Thymus (tissue), 14 donors: ENCODE data around the gene KLF12. TPM values are rescaled to one million over a fixed set of nuclear protein-coding genes. Genes with fewer than 3 reads are reported as not detected.

Source experiments
- DNase-seq, 9 donors: peaks; one replicate each; pipeline ENCODE4 v3.0.0-alpha.2; 2013; ENCODE audit warnings: low spot score in 9 of 9, low read depth in 6 of 9, missing footprints in 1 of 9
- H3K27ac ChIP-seq, 2 donors: one replicate each; pipeline ENCODE4 v1.5.1; 2013; ENCODE audit warnings: control low read depth in 1 of 2, low read depth in 1 of 2, low read length in 1 of 2, mild to moderate bottlenecking in 1 of 2, moderate library complexity in 1 of 2
- H3K27me3 ChIP-seq, 2 donors: one replicate each; pipeline ENCODE4 v1.5.1; 2013; ENCODE audit warnings: low read length in 1 of 2; ENCODE audit not compliant: control insufficient read depth in 2 of 2, insufficient read depth in 1 of 2
- H3K36me3 ChIP-seq, 2 donors: one replicate each; pipeline ENCODE4 v1.5.1; 2013; ENCODE audit warnings: low read length in 1 of 2, mild to moderate bottlenecking in 1 of 2, moderate library complexity in 1 of 2; ENCODE audit not compliant: control insufficient read depth in 2 of 2, insufficient read depth in 2 of 2
- H3K4me1 ChIP-seq, 2 donors: one replicate each; pipeline ENCODE4 v1.5.1; 2013; ENCODE audit warnings: low read length in 2 of 2; ENCODE audit not compliant: control insufficient read depth in 2 of 2, insufficient read depth in 2 of 2
- H3K4me3 ChIP-seq, 2 donors: one replicate each; pipeline ENCODE4 v1.5.1; 2013; ENCODE audit warnings: low read length in 2 of 2, control low read depth in 1 of 2, mild to moderate bottlenecking in 1 of 2
- H3K9me3 ChIP-seq, 2 donors: one replicate each; pipeline ENCODE4 v1.5.1; 2013; ENCODE audit warnings: low read length in 1 of 2, mild to moderate bottlenecking in 1 of 2; ENCODE audit not compliant: control insufficient read depth in 2 of 2, insufficient read depth in 1 of 2
- WGBS: extraction: QIAGEN DNeasy Blood & Tissue Kit; methylation state at CpG from one replicate; pipeline ENCODE4 v1.1.7; 2013; 5-methylcytosine and 5-hydroxymethylcytosine counted together
- long read RNA-seq, 10 donors: transcript quantifications; one replicate each; lab custom pipeline, GENCODE V29; 2026
- polyA plus RNA-seq: library from polyadenylated mRNA; stranded (reverse); fragments of 200-250 nt; gene quantifications from one replicate; pipeline ENCODE4 v1.2.3, GENCODE V29; 2013
- total RNA-seq: library from RNA; stranded (reverse); fragments of 120-200 nt; gene quantifications from one replicate; pipeline ENCODE4 v1.2.4, GENCODE V29; 2013
- donor health status: healthy.

Gene KLF12
- total RNA-seq (15.8 TPM), polyA plus RNA-seq (4.3 TPM)
- long read RNA-seq, donor 1: 0 reads
- long read RNA-seq, donor 2: 0 reads
- long read RNA-seq, donor 3: 0 reads
- long read RNA-seq, donor 4: 0 reads
- long read RNA-seq, donor 5: 0 reads
- long read RNA-seq, donor 6: 0 reads
- long read RNA-seq, donor 7: 0 reads
- long read RNA-seq, donor 8: 0 reads
- long read RNA-seq, donor 9: 0 reads
- long read RNA-seq, donor 10: 0 reads

DNA sequence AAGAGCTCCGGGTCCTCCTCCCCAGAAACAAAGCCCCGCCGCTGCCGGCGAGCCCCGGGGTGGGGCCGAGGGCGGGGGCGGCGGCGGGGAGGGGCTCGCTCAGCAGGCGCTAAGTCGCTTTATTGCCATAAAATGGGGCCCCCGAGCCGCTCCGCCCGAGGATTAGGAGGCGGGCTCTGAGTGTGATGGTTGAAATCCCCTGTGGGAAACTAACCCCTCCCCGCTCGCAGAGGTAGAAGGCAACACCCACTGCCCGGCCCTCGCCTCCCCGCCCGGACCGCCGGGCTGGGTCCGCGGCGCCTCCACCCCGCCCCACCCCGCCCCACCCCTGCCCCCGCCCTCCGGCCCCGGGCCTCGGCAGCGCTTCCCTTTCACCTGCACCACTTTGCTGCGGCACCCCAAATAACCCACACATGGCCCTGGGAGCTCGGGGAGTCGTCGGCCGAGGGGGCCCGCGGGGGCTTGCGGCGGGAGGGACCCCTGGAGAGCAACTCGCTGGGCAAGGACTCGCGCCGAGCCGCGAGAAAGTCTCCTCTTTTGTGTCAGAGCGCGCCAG is at the start of gene KLF12:
Gene KLF12 (minus strand): TSS at position 184 of the 556 bp plus-strand sequence.
- Histone ChIP-seq H3K36me3 (no peaks in the 10 kb centered on the region), H3K9me3 (no peaks in the 10 kb centered on the region), H3K4me1 (peaks cover 6 to 16% of the 10 kb centered on the region in 2 donors), H3K27ac (peak within 1 kb of the TSS; percentile 96 to 98), H3K4me3 (peak within 1 kb of the TSS; percentile 77 to 93), H3K27me3 (peaks cover 0 to 6% of the 10 kb centered on the region in 2 donors)
- under 1% methylated on average over 54 of the region's 54 CpGs for WGBS
- DNase-seq: peak in 8 of 9 donors; percentile 43 to 92 (median 76)

DNA sequence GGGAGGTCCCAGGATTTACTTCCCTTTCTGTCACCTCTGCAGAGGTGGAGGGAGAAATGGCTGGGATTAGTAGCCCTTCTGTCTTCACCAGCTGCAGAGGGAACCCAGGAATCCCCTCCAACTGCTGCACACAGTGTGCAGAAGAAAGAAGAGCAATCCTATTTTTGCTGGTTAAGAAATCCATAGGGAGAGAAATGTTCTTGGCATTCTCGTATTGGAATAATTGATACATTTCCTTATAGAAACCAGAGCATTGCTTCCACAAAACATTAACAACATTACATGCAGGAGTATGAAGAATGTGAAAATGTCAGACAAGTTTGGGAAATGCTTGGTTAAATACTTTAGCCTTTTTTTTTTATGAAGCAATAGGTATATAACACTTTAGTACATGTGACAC is 48.3 kb upstream of the KLF12 start:
- no peak for DNase-seq
- WGBS: 99% methylated on average over 1 of the region's 1 CpG
- no peaks in the 10 kb centered on the region for H3K27me3 ChIP-seq
- H3K27ac ChIP-seq: no peak overlapping the region
- no peak overlapping the region for H3K4me3 ChIP-seq
- no peaks in the 10 kb centered on the region for H3K4me1 ChIP-seq
- no peaks in the 10 kb centered on the region for H3K36me3 ChIP-seq
- no peaks in the 10 kb centered on the region for H3K9me3 ChIP-seq

DNA sequence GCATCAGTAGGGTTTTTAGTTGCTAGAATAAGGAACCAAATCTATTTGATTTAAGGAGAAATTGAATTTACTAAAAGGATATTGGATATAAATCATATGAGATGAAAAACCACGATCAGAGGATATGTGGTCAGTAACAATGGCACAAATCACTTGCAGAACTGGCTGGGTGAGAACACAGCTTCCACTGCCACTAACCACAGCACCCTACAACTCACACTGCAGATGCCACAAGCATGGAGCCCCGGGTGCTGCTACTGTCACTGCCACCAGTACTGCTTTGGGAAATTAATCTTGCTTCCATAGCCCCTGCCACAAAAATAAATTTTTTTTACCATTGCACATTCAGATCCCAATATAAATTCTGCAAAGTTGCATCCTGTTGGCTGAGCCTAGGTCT is 40.6 kb upstream of the KLF12 start:
- no peak for DNase-seq

DNA sequence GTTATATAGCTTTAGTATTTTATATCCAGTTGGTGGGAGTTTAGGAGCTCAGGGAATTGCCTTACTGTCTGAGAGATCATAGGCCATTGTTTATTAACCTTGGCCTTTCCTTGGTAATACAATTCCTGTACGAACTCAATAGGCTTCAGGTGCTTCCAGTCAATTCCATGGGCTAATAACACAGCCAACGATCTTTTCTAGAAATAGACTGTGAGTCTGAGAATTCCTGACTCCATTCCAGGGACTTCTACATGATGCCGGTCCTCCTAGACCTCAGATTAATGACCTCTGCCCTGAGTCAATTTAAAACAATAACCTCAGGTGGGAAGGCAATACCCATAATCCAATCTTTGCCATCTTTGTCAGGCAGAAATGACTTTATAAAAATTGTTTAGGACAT is 39.6 kb upstream of the KLF12 start:
- Histone ChIP-seq H3K27ac (no peak overlapping the region), H3K4me3 (no peak overlapping the region), H3K36me3 (no peaks in the 10 kb centered on the region), H3K27me3 (no peaks in the 10 kb centered on the region), H3K9me3 (no peaks in the 10 kb centered on the region), H3K4me1 (no peaks in the 10 kb centered on the region)
- 97% methylated on average over 3 of the region's 3 CpGs for WGBS
- no peak for DNase-seq

More for the DNA sequence above, 40.6 kb upstream of the KLF12 start:
- no peak overlapping the region for H3K4me3 ChIP-seq
- H3K27ac ChIP-seq: no peak overlapping the region
- no peaks in the 10 kb centered on the region for H3K9me3 ChIP-seq
- no peaks in the 10 kb centered on the region for H3K4me1 ChIP-seq
- no peaks in the 10 kb centered on the region for H3K27me3 ChIP-seq
- H3K36me3 ChIP-seq: no peaks in the 10 kb centered on the region
- 16% methylated on average over 2 of the region's 2 CpGs for WGBS

DNA sequence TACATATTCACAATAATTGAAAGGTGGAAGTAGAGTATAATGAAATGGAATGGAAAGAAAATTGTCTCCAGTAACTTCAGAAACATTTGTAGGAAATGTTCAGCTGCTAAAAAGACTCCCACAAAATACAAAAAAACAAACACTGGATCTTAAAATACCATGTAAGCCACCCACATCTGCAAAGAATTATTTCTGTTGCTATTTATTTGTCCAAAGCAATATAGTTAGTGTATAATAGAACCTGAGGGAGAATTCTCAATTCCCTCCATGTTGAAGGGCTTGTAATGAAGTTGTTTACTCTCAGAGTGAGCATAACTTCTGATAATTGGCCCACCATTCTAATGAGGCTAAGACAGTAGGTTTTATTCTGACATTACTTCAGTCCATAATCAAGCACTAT is 37.4 kb upstream of the KLF12 start:
- DNase-seq: no peak
- H3K4me3 ChIP-seq: no peak overlapping the region
- no peaks in the 10 kb centered on the region for H3K27me3 ChIP-seq
- no peaks in the 10 kb centered on the region for H3K4me1 ChIP-seq
- no peaks in the 10 kb centered on the region for H3K36me3 ChIP-seq
- no peak overlapping the region for H3K27ac ChIP-seq
- no peaks in the 10 kb centered on the region for H3K9me3 ChIP-seq

DNA sequence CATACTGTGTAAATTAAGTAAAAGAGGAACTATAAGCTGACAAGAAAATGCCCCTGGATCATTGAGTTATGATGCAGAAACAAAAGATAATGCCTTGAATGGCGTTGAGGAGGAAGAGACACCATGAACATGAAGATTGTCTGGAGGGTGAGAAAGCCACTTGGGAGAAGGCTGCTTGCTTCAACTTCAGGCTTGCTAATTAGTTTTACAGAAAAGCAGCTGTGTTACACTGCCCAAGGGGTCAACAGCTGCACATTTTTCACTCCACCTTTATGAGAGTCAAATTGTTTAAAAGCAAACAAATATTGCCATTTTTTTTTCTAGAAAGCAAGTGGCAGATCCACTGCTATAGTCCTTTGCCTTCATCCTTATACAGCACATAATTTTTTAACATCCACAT is 35.5 kb upstream of the KLF12 start:
- Histone ChIP-seq H3K4me3 (no peak overlapping the region), H3K4me1 (no peaks in the 10 kb centered on the region)
- 32% methylated on average over 1 of the region's 1 CpG for WGBS

DNA sequence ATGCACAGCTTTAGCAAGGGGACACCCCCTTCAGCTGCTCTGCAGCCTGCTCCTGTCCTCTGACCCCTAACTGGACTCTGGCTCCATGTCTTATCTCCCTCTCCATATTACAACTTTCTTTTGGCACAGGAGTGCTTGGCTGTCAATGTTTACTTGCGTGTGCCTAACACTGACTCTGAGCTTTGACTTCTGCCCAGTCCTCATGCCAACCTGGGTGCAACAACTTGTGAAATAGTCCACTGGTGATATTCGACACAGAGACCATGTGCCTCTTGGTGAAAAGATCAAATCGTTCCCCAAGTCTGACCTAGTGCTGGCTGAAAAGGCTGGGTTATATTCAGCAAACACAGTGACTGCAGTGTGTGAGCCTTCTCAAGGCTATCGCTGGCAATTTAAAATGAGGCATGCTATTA is 34.1 kb upstream of the KLF12 start:
- H3K27me3 ChIP-seq: no peaks in the 10 kb centered on the region
- H3K4me3 ChIP-seq: no peak overlapping the region
- no peaks in the 10 kb centered on the region for H3K4me1 ChIP-seq
- WGBS: 83% methylated on average over 4 of the region's 4 CpGs
- H3K36me3 ChIP-seq: no peaks in the 10 kb centered on the region
- H3K27ac ChIP-seq: no peak overlapping the region
- peaks cover 0 to 2% of the 10 kb centered on the region in 2 donors for H3K9me3 ChIP-seq
- DNase-seq: no peak

More for the DNA sequence above, 35.5 kb upstream of the KLF12 start:
- Histone ChIP-seq H3K27me3 (no peaks in the 10 kb centered on the region), H3K27ac (no peak overlapping the region), H3K36me3 (no peaks in the 10 kb centered on the region), H3K9me3 (peaks cover 0 to 2% of the 10 kb centered on the region in 2 donors)
- DNase-seq: no peak

DNA sequence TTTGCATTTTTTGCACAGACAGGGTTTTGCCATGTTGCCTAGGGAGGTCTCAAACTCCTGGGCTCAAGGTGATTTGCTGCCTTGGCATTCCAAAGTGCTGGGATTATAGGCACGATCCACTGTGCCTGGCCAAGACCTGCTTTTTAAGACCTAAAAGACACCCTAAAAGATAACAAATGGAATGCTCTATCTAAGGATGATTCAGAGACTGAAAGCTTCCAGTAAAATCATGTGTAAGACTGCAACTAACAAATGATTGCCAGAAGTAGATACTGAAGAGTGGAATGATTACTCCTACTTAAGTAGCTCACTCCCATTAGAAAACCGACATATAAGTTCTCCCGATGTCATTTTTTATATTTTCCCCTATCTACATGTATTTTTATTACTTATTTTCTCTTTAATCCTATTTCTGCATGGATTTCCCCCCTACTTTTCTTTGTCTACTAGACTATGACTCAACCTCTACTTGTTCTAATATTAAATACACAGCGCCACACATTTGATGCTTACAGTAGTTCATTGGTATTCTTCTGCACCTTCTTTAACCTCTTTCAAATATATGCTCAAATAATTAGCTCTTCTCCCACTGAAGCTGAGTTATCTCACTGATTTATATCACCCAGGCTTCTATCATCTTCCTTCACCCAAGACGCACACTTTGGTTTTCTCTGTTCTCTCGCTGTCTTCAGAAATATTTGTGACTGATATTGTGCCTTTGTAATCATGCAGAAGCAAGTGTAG is 32.2 kb upstream of the KLF12 start:
- no peak overlapping the region for H3K4me3 ChIP-seq
- no peaks in the 10 kb centered on the region for H3K4me1 ChIP-seq
- no peak overlapping the region for H3K27ac ChIP-seq
- 95% methylated on average over 6 of the region's 6 CpGs for WGBS
- peaks cover 0 to 2% of the 10 kb centered on the region in 2 donors for H3K9me3 ChIP-seq
- no peaks in the 10 kb centered on the region for H3K36me3 ChIP-seq
- H3K27me3 ChIP-seq: no peaks in the 10 kb centered on the region
- no peak for DNase-seq

DNA sequence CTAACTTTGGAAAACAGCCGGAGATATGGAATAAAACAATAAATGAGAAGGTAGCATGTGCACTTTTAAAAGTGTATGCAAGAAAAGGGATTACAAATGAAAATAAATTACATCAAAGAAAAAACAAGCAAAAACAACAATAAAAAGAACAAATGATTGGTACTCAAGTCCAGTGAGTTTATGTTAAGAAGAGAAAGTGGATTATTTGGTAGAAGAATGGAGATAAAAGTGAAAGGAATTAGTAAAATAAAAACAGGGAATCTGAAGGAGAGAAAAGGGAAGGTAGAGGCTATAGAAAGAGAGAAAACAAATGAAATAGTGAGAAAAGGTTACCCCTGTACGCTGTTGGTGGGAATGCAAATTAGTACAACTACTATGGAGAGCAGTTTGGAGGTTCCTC is 28.6 kb upstream of the KLF12 start:
- no peak for DNase-seq
- 95% methylated on average over 2 of the region's 2 CpGs for WGBS

More for the DNA sequence above, 28.6 kb upstream of the KLF12 start:
- Histone ChIP-seq H3K4me1 (no peaks in the 10 kb centered on the region), H3K9me3 (peaks cover 0 to 2% of the 10 kb centered on the region in 2 donors), H3K36me3 (no peaks in the 10 kb centered on the region), H3K4me3 (no peak overlapping the region), H3K27me3 (no peaks in the 10 kb centered on the region), H3K27ac (no peak overlapping the region)
